ENCODE data around the gene UBTD1. TPM values are rescaled to one million over a fixed set of nuclear protein-coding genes. Genes with fewer than 3 reads are reported as not detected.
"Not testable (repeated sequence)": the region's sequence is repeated elsewhere in the genome, so short reads cannot be mapped to it uniquely, and the experiment has no call there.

UBTD1 gene
- total RNA-seq, 2 donors from 2014 or later: 10.0 to 93.8 TPM

- no peak for TF ChIP-seq POLR2AphosphoS5 (IDR thresholded peaks at IDR 0.05)
- no peaks in the 10 kb centered on the region for H3K27me3 ChIP-seq (replicated peaks; ENCODE audit: insufficient read depth)
- no peak overlapping the region for H3K27ac ChIP-seq
- no peaks in the 10 kb centered on the region for H3K9me3 ChIP-seq
- WGBS: 71% methylated on average over 6 of the region's 6 CpGs
- DNase-seq (ENCODE audit: low spot score): no peak
- H3K36me3 ChIP-seq: no peaks in the 10 kb centered on the region
- H3K4me3 ChIP-seq: no peak overlapping the region
- H3K4me1 ChIP-seq (replicated peaks): no peaks in the 10 kb centered on the region
- intact Hi-C loops (cut with DNase I): no loop called here
Measured at GRCh38 chr10:97522071-97522470, 23.3 kb downstream of the UBTD1 start.

DNA sequence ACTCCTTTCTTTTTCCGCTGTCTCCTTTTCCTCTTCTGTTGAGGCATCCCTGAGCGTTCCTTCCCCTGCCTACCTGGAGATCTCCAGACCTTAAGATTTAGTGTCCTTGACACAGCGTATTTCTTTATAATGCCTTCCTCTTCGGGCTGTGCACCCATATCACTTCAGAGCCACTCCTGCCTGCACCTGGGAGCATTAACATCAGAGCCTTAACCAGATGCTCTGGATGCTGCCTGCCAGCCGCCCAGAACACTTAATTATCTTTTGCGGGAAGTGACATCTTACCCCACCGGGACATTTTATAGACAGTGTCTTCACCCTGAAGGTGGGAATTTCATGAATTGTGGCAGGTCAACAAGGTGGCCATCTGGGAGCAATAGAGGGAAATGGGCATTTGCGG, 24.2 kb downstream of the UBTD1 start:
- Histone ChIP-seq H3K4me1 (replicated peaks) (no peaks in the 10 kb centered on the region), H3K4me3 (no peak overlapping the region), H3K27ac (no peak overlapping the region), H3K27me3 (replicated peaks; ENCODE audit: insufficient read depth) (no peaks in the 10 kb centered on the region), H3K9me3 (no peaks in the 10 kb centered on the region), H3K36me3 (no peaks in the 10 kb centered on the region)
- DNase-seq (ENCODE audit: low spot score): no peak
- intact Hi-C loops (cut with DNase I): no loop called here
- TF ChIP-seq POLR2AphosphoS5 (IDR thresholded peaks at IDR 0.05): no peak
- TF ChIP-seq POLR2A (IDR thresholded peaks at IDR 0.05): no peak
- TF ChIP-seq, protein P1, sequence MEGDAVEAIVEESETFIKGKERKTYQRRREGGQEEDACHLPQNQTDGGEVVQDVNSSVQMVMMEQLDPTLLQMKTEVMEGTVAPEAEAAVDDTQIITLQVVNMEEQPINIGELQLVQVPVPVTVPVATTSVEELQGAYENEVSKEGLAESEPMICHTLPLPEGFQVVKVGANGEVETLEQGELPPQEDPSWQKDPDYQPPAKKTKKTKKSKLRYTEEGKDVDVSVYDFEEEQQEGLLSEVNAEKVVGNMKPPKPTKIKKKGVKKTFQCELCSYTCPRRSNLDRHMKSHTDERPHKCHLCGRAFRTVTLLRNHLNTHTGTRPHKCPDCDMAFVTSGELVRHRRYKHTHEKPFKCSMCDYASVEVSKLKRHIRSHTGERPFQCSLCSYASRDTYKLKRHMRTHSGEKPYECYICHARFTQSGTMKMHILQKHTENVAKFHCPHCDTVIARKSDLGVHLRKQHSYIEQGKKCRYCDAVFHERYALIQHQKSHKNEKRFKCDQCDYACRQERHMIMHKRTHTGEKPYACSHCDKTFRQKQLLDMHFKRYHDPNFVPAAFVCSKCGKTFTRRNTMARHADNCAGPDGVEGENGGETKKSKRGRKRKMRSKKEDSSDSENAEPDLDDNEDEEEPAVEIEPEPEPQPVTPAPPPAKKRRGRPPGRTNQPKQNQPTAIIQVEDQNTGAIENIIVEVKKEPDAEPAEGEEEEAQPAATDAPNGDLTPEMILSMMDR (IDR thresholded peaks at IDR 0.05): no peak
- 83% methylated on average over 8 of the region's 8 CpGs for WGBS

DNA sequence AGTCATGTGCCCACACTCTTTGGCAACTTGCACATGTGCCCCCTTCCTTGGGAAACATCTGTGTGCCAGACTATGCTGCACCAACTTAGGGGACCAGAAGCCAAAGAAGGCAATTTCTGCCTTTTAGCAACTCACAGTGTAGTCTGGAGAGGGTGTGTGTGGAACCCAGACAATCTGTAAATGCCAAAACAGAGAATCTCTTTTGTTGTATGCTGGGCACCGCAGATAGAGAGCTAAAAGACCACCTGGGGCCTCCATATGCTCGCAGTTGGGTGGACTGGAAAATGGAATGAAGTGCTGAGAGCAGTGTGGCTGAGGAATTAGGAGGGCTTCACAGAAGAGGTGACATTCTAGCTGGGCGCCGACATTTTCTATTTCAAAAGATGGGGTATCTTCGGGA, 26.4 kb downstream of the UBTD1 start:
- Histone ChIP-seq H3K4me3 (no peak overlapping the region), H3K4me1 (replicated peaks) (no peaks in the 10 kb centered on the region), H3K27ac (no peak overlapping the region), H3K36me3 (no peaks in the 10 kb centered on the region), H3K27me3 (replicated peaks; ENCODE audit: insufficient read depth) (no peaks in the 10 kb centered on the region), H3K9me3 (no peaks in the 10 kb centered on the region)
- WGBS: 95% methylated on average over 5 of the region's 5 CpGs
- DNase-seq (ENCODE audit: low spot score): no peak
- intact Hi-C loops (cut with DNase I): no loop called here
- no peak for TF ChIP-seq POLR2AphosphoS5 (IDR thresholded peaks at IDR 0.05)
- TF ChIP-seq, protein P1 (IDR thresholded peaks at IDR 0.05): no peak
- no peak for TF ChIP-seq POLR2A (IDR thresholded peaks at IDR 0.05)

GRCh38 chr10:97525683-97526110, 27.0 kb downstream of the UBTD1 start:
- intact Hi-C loops (cut with DNase I): no loop called here
- no peaks in the 10 kb centered on the region for H3K36me3 ChIP-seq
- H3K9me3 ChIP-seq: no peaks in the 10 kb centered on the region
- H3K4me3 ChIP-seq: no peak overlapping the region
- no peaks in the 10 kb centered on the region for H3K4me1 ChIP-seq (replicated peaks)
- H3K27me3 ChIP-seq (replicated peaks; ENCODE audit: insufficient read depth): no peaks in the 10 kb centered on the region
- no peak for DNase-seq (ENCODE audit: low spot score)
- TF ChIP-seq, protein P1 (IDR thresholded peaks at IDR 0.05): no peak
- no peak for TF ChIP-seq POLR2A (IDR thresholded peaks at IDR 0.05)
- no peak for TF ChIP-seq POLR2AphosphoS5 (IDR thresholded peaks at IDR 0.05)
- 80% methylated on average over 1 of the region's 1 CpG for WGBS
- no peak overlapping the region for H3K27ac ChIP-seq

DNA sequence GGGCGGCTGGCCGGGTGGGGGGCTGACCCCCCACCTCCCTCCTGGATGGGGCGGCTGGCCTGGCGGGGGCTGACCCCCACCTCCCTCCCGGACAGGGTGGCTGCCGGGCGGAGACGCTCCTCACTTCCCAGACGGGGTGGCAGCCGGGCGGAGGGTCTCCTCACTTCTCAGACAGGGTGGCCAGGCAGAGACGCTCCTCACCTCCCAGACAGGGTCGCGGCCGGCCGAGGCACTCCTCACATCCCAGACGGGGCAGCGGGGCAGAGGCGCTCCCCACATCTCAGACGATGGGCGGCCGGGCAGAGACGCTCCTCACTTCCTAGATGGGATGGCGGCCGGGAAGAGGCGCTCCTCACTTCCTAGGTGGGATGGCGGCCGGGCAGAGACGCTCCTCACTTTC, 30.2 kb downstream of the UBTD1 start:
- H3K9me3 ChIP-seq; DNase-seq (ENCODE audit: low spot score); intact Hi-C loops (cut with DNase I); H3K36me3 ChIP-seq; H3K4me1 ChIP-seq (replicated peaks); H3K4me3 ChIP-seq; H3K27me3 ChIP-seq (replicated peaks; ENCODE audit: insufficient read depth); H3K27ac ChIP-seq: not testable (repeated sequence)
- 93% methylated on average over 3 of the region's 29 CpGs for WGBS

DNA sequence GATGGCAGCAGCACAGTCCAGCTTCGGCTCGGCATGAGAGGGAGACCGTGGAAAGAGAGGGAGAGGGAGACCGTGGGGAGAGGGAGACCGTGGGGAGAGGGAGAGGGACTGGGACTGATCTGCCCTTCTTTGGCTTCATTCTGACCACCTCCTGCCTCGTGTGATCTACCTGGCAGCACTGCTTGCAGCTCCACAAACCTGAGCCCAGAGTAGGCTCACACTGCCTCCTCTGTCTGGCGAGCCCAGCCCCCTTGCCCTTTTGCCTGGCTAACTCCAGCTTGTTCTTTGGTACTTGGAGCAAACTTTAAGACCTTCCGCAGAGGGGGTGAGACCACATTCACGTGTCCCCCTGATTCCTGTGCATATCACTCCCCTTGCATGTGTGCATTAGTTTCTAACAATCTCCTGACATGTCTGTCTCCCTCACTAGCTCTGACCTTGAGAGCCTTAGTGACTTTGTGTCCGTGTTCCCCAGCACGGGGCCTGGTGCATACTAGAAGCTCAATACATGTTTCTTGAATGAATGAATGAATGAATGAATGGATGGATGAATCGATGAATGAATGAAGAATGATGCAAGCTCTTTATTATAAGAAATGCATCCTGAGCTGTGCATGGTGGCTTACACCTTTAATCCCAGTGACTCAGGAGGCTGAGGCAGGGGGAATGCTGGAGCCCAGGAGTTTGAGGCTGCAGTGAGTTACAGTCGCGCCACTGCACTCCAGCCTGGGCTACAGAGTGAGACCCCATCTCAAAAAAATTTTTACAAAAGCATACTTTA, 31.2 kb downstream of the UBTD1 start:
- intact Hi-C loops (cut with DNase I): no loop called here
- Histone ChIP-seq H3K27me3 (replicated peaks; ENCODE audit: insufficient read depth) (no peaks in the 10 kb centered on the region), H3K36me3 (no peaks in the 10 kb centered on the region), H3K4me1 (replicated peaks) (no peaks in the 10 kb centered on the region), H3K4me3 (no peak overlapping the region), H3K27ac (no peak overlapping the region), H3K9me3 (no peaks in the 10 kb centered on the region)
- TF ChIP-seq POLR2AphosphoS5 (IDR thresholded peaks at IDR 0.05) (no peak), POLR2A (IDR thresholded peaks at IDR 0.05) (no peak)
- TF ChIP-seq, protein P1 (IDR thresholded peaks at IDR 0.05): no peak
- WGBS: 86% methylated on average over 13 of the region's 14 CpGs
- no peak for DNase-seq (ENCODE audit: low spot score)
